NCI-H774 (cell line): ENCODE results near the gene COX19.
"Not testable (repeated sequence)": the region's sequence is repeated elsewhere in the genome, so short reads cannot be mapped to it uniquely, and the experiment has no call there.

Experiments
- DNase-seq: peaks from one replicate; lab custom pipeline; 2025; lab: John Stamatoyannopoulos, UW

Gene COX19

GRCh38 chr7:924042-924441, 51.3 kb downstream of the COX19 start:
- DNase-seq: not testable (repeated sequence)

GRCh38 chr7:923108-924041, 52.0 kb downstream of the COX19 start:
- no peak for DNase-seq

- DNase-seq: no peak
Observed at GRCh38 chr7:922334-923107, 52.8 kb downstream of the COX19 start.

GRCh38 chr7:921581-922333, 53.6 kb downstream of the COX19 start:
- no peak for DNase-seq

GRCh38 chr7:921071-921461, 54.3 kb downstream of the COX19 start:
- DNase-seq: no peak

DNA sequence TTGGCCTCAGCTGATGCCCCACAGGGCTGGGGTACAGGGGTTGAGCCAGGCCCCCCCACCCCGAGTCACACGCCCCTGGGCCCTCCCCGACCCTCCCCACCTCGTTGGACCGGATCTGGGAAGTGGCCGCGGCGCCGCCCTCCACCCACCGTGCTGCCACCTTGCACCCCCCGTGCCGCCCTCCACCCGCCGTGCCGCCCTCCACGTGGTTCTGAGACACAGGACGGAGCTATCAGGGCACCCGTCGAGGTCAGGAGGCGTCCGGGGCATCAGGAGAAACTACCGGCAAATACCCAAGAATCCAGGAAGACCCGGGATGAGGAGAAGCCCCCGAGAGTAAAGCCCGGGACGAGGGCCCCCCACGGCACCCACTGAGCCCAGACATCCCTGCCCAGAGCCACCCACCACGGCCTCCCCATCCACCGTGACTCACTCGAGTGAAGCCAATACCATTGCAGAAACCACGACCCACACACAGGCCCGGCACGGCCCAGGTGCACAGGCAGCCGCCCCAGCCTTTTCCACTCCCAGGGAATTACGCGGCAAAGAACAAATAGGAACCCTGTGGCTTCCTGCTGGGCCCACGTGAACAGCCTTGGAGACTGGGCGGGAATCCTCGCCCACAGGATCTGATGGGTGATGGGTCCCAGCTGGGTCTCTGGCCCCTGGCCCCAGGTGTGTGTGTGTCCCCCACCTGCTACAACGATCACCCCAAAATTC, 54.8 kb downstream of the COX19 start:
- DNase-seq: no peak

DNA sequence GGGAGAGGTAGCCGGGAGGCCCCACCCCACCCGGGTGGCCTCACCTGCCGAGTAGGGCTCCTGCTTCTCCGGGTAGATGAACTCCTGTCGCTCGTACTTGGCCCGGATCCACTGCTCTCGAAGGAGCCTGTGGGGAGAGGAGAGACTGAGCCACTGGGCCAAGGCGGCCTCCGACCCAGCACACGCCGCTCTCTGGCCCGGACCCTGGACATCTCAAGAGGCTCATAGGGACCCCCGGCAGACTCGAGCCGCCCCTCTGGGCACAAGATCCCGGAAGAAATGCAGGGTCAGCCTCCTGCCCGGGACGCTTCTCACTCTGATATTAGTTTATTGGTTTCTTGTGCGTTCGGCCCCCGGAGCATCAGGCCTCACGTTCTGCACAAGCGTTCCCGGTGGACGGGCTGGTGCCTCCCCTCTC, 55.4 kb downstream of the COX19 start:
- no peak for DNase-seq

- DNase-seq: no peak
Observed at GRCh38 chr7:919114-919442, 56.3 kb downstream of the COX19 start.

DNA sequence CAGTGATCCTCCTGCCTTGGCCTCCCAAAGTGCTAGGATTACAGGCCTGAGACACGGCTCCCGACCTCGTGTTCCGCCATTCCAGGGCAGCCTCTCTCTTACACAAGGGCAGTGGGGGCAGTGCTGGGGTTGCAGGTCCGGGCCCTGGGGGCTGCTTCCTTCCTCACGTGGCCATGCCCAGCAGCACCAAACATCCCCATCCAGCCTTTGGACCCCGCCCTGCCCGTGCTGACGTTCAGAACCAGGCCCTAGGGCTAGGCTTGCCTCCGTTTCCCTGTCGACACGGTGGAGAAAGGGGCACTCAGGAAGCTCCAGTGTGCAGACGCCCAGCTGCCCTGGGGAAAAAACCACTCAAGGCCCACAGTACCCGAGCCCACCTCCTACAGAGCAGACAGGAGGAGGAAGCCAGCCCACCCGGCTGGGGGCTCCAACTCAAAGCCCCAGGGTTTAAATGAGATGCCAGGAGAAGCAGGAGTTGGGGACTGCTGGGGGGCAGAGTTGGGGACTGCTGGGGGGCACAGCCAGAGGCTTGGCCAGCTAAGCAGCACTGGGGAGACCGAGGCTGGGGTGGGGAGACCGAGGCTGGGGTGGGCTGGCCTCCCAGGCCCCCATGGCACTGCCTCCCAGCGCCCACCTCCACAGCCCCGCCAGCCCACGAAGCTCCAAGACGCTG, 56.8 kb downstream of the COX19 start:
- DNase-seq: no peak

DNA sequence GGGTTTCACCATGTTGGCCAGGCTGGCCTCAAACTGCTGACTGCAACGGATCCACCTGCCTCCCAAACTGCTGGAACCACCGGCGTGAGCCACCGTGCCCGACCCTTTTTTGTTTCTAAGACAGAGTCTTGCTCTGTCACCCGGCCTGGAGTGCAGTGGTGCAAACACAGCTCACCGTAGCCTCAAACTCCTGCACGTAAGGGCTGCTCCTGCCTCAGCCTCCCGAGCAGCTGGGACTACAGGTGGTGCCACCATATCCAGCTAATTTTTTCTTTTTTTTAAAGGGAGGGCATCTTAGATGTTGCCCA, 57.3 kb downstream of the COX19 start:
- no peak for DNase-seq

GRCh38 chr7:917255-918117, 57.9 kb downstream of the COX19 start:
- no peak for DNase-seq

DNA sequence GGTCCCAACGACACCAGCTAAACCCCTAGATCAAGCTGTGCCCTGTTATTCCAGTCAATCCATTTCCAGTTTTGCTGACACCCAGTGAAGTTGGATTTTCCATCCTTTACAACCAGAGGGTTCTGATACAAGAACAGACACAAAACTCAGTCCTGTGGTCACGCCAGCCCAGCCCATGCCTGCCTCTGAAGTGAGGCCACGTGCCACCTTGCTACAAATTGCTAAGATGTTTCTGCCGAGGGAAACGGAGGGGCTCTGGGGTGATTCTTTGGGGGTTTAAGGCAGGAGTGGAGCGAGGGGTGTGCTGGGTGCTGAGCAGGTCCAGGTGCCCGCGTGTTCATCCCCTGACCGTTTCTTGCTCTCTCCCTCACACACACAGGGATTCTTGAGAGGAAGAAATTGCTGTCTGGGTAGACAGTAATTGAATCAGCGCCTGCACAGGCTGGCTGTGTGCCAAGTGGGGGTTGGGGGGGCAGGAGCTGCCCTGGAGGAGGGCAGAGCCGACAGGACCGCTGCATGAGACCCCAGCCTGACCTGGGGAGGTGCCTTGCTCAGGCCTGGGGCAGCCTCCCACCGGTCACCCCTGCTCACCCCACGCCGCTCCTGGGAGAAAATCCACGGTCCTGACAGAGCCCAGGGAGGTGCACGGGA, 58.9 kb downstream of the COX19 start:
- no peak for DNase-seq
